Esophagus squamous epithelium (tissue), 4 donors: ENCODE results near the gene SEC14L5.
"Not testable (repeated sequence)": the region's sequence is repeated elsewhere in the genome, so short reads cannot be mapped to it uniquely, and the experiment has no call there.

Experiments
- POLR2A ChIP-seq, 4 donors: fragments of 450-650 bp; IDR thresholded peaks; one replicate each; pipeline ENCODE4 v1.6.1; 2017; ENCODE audit warnings: antibody characterized with exemption in 4 of 4, mild to moderate bottlenecking in 4 of 4, moderate library complexity in 3 of 4
- TF ChIP-seq, protein P1 (sequence below), 6 experiments: fragments of 450-650 bp in 4 of 6; fragments of 200-600 bp in 2 of 6; sonication (generic) in 2 of 6; IDR thresholded peaks; one replicate each; pipeline ENCODE4 v1.5.1; 2016 to 2019; ENCODE audit warnings: antibody characterized with exemption in 6 of 6, mild to moderate bottlenecking in 4 of 6, moderate library complexity in 4 of 6

DNA sequence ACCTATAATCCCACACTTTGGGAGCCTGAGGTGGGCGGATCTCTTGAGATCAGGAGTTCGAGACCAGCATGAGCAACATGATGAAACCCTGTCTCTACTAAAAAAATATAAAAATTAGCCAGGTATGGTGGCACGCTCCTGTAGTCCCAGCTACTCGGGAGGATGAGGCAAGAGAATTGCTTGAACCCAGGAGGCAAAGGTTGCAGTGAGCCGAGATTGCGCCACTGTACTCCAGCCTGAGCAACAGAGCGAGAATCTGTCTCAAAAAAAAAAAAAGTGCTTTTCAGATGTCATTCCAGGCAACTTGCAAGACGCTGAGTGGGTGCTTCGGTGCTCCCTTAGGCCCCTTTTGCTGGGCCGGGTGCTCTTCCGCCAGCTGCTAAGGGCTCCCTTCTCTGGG, 86.5 kb downstream of the SEC14L5 start:
- TF ChIP-seq, protein P1, sequence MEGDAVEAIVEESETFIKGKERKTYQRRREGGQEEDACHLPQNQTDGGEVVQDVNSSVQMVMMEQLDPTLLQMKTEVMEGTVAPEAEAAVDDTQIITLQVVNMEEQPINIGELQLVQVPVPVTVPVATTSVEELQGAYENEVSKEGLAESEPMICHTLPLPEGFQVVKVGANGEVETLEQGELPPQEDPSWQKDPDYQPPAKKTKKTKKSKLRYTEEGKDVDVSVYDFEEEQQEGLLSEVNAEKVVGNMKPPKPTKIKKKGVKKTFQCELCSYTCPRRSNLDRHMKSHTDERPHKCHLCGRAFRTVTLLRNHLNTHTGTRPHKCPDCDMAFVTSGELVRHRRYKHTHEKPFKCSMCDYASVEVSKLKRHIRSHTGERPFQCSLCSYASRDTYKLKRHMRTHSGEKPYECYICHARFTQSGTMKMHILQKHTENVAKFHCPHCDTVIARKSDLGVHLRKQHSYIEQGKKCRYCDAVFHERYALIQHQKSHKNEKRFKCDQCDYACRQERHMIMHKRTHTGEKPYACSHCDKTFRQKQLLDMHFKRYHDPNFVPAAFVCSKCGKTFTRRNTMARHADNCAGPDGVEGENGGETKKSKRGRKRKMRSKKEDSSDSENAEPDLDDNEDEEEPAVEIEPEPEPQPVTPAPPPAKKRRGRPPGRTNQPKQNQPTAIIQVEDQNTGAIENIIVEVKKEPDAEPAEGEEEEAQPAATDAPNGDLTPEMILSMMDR (IDR thresholded peaks at IDR 0.05): not testable (repeated sequence)
- TF ChIP-seq POLR2A (IDR thresholded peaks at IDR 0.05): not testable (repeated sequence)
